IMR-90 (cell line): ENCODE results near the gene RASGRF2. TPM values are rescaled to one million over a fixed set of nuclear protein-coding genes. Genes with fewer than 3 reads are reported as not detected.

Source experiments
- ATAC-seq: fragments of 200-7000 bp; cut with Tn5 transposase; 2 replicates; pipeline ENCODE4 v1.9.1; 2020; ENCODE audit warnings: low read depth, mild to moderate bottlenecking, moderate library complexity
- BruUV-seq: library from RNA; stranded (reverse); fragments of 400-500 nt; replicated peaks from 2 replicates; lab custom pipeline; 2021; lab: Mats Ljungman, UMichigan
- CTCF ChIA-PET: fragments of 300-600 bp; formaldehyde crosslinking; extraction: SDS; loops from one replicate; lab custom pipeline; 2021; ENCODE audit warnings: antibody characterized with exemption; lab: Yijun Ruan, JAX
- POLR2A ChIA-PET: fragments of 300-600 bp; sonication (Branson Sonifier 250); formaldehyde crosslinking; loops from one replicate; lab custom pipeline; 2022; ENCODE audit warnings: antibody characterized with exemption; ENCODE audit not compliant: unreplicated experiment; lab: Charles Lee
- DNase-seq: peaks from one replicate; pipeline ENCODE4 v3.0.0; 2013
- H2AFZ ChIP-seq: replicated peaks from 2 replicates; pipeline ENCODE3; 2013; ENCODE audit warnings: low read length, mild to moderate bottlenecking; ENCODE audit not compliant: poor library complexity
- H2AK5ac ChIP-seq: 2 replicates; pipeline ENCODE4 v1.6.1; 2013; ENCODE audit warnings: low read depth, low read length, inconsistent platforms
- H2AK9ac ChIP-seq: replicated peaks from 2 replicates; pipeline ENCODE3; 2013; ENCODE audit warnings: mild to moderate bottlenecking, low read depth, low read length, moderate library complexity; ENCODE audit not compliant: poor library complexity
- H2BK120ac ChIP-seq: 2 replicates; pipeline ENCODE4 v1.6.1; 2013; ENCODE audit warnings: low read depth, low read length, inconsistent platforms
- H2BK15ac ChIP-seq: 3 replicates; pipeline ENCODE4 v1.6.1; 2013; ENCODE audit warnings: low read depth, low read length, inconsistent platforms
- H2BK20ac ChIP-seq: 2 replicates; pipeline ENCODE4 v1.6.1; 2013; ENCODE audit warnings: low read depth, mild to moderate bottlenecking, inconsistent platforms, low read length, moderate library complexity
- H2BK5ac ChIP-seq: 2 replicates; pipeline ENCODE4 v1.6.1; 2013; ENCODE audit warnings: mild to moderate bottlenecking, low read depth, low read length, inconsistent platforms; ENCODE audit not compliant: poor library complexity, severe bottlenecking
- H3K14ac ChIP-seq: replicated peaks from 2 replicates; pipeline ENCODE4 v1.6.1; 2013; ENCODE audit warnings: low read depth, low read length, inconsistent platforms
- H3K18ac ChIP-seq: 2 replicates; pipeline ENCODE4 v1.6.1; 2013; ENCODE audit warnings: low read depth, low read length, control low read depth
- H3K23ac ChIP-seq: 2 replicates; pipeline ENCODE4 v1.6.1; 2013; ENCODE audit warnings: low read depth, low read length, inconsistent platforms
- H3K27ac ChIP-seq: 2 replicates; pipeline ENCODE4 v1.5.1; 2013; ENCODE audit warnings: mild to moderate bottlenecking, control low read depth, low read length; ENCODE audit not compliant: insufficient read depth
- H3K27me3 ChIP-seq: 2 replicates; pipeline ENCODE4 v1.6.1; 2013; ENCODE audit warnings: low read length; ENCODE audit not compliant: control insufficient read depth, insufficient read depth
- H3K36me3 ChIP-seq: 2 replicates; pipeline ENCODE4 v1.6.1; 2013; ENCODE audit warnings: low read length, mixed read lengths; ENCODE audit not compliant: control insufficient read depth, insufficient read depth
- H3K4ac ChIP-seq: 2 replicates; pipeline ENCODE4 v1.6.1; 2013; ENCODE audit warnings: low read depth, low read length, inconsistent platforms
- H3K4me1 ChIP-seq: 2 replicates; pipeline ENCODE4 v1.6.1; 2013; ENCODE audit warnings: low read length, mixed read lengths; ENCODE audit not compliant: control insufficient read depth, insufficient read depth
- H3K4me2 ChIP-seq: 2 replicates; pipeline ENCODE4 v1.6.1; 2013; ENCODE audit warnings: low read depth, mild to moderate bottlenecking, control low read depth, low read length, moderate library complexity
- H3K4me3 ChIP-seq: 2 replicates; pipeline ENCODE4 v1.5.1; 2013; ENCODE audit warnings: low read depth, mild to moderate bottlenecking, control low read depth, low read length, moderate library complexity; ENCODE audit not compliant: insufficient read depth
- H3K56ac ChIP-seq: 2 replicates; pipeline ENCODE4 v1.6.1; 2013; ENCODE audit warnings: low read length, inconsistent platforms; ENCODE audit not compliant: insufficient read depth; ENCODE audit errors: extremely low read depth
- H3K79me1 ChIP-seq, 2 experiments: 2 replicates each; pipeline ENCODE4 v1.6.1; 2013; ENCODE audit warnings: low read length in 2 of 2, inconsistent platforms in 1 of 2, low read depth in 1 of 2
- H3K9ac ChIP-seq: 2 replicates; pipeline ENCODE4 v1.6.1; 2013; ENCODE audit warnings: low read depth, low read length, control low read depth
- H3K9me1 ChIP-seq: 2 replicates; pipeline ENCODE4 v1.6.1; 2013; ENCODE audit warnings: low read length, inconsistent platforms; ENCODE audit not compliant: insufficient read depth
- H3K9me3 ChIP-seq: 2 replicates; pipeline ENCODE4 v1.6.1; 2013; ENCODE audit warnings: low read length; ENCODE audit not compliant: control insufficient read depth, insufficient read depth
- H4K20me1 ChIP-seq: 2 replicates; pipeline ENCODE4 v1.6.1; 2013; ENCODE audit warnings: low read length, inconsistent platforms; ENCODE audit not compliant: insufficient read depth
- H4K5ac ChIP-seq: 2 replicates; pipeline ENCODE4 v1.6.1; 2013; ENCODE audit warnings: mild to moderate bottlenecking, low read depth, low read length, control low read depth
- H4K8ac ChIP-seq, 2 experiments: 2 replicates each; pipeline ENCODE4 v1.6.1; 2013; ENCODE audit warnings: low read depth in 2 of 2, low read length in 2 of 2, control low read depth in 1 of 2, inconsistent platforms in 1 of 2
- H4K91ac ChIP-seq: 2 replicates; pipeline ENCODE4 v1.6.1; 2013; ENCODE audit warnings: low read depth, low read length, inconsistent platforms; ENCODE audit not compliant: insufficient read depth
- BHLHE40 ChIP-seq: fragments of 150-350 bp; IDR thresholded peaks from 2 replicates; pipeline ENCODE4 v1.6.1; 2016; ENCODE audit warnings: mild to moderate bottlenecking, low read depth, low read length
- FOS ChIP-seq: fragments of 150-350 bp; IDR thresholded peaks from 2 replicates; pipeline ENCODE4 v1.6.1; 2016; ENCODE audit warnings: low read depth, low read length
- MAFK ChIP-seq: IDR thresholded peaks from 2 replicates; pipeline ENCODE4 v1.6.1; 2012; ENCODE audit warnings: low read depth, low read length, improper control_type of control experiment
- MXI1 ChIP-seq: IDR thresholded peaks from 2 replicates; pipeline ENCODE4 v1.6.1; 2012; ENCODE audit warnings: low read depth, mild to moderate bottlenecking, low read length, moderate library complexity, borderline replicate concordance
- RAD21 ChIP-seq: IDR thresholded peaks from 2 replicates; pipeline ENCODE4 v1.6.1; 2012; ENCODE audit warnings: low read length, improper control_type of control experiment
- WGBS, 2 experiments: methylation state at CpG; one replicate each; pipeline versions ENCODE4 v1.1.5 to v1.1.7; 2013; ENCODE audit warnings: missing lambda C conversion rate in 2 of 2; ENCODE audit not compliant: insufficient read length in 1 of 2; ENCODE audit errors: extremely low coverage in 2 of 2; 5-methylcytosine and 5-hydroxymethylcytosine counted together
- dilution Hi-C: fragments of 300-500 bp; cut with HindIII; formaldehyde crosslinking; loops from one replicate; pipeline ENCODE4 v1.14.3; 2018; ENCODE audit warnings: low sequenced_read_pairs; ENCODE audit not compliant: unreplicated experiment
- in situ Hi-C: fragments of 300-500 bp; cut with MboI; formaldehyde crosslinking; loops from 3 replicates; pipeline ENCODE4 v1.14.3; 2019; ENCODE audit warnings: low sequenced_read_pairs, inconsistent platforms, mixed read lengths
- intact Hi-C: fragments of 100-400 bp; cut with micrococcal nuclease; formaldehyde crosslinking; loops from 2 replicates; pipeline ENCODE4 v1.10.0; 2022
- polyA plus RNA-seq, 3 experiments: library from polyadenylated mRNA; depleted of rRNA; stranded (reverse); fragments of >200 nt; gene quantifications; 2 replicates each; pipeline ENCODE4 v1.2.3, GENCODE V29; 2012; ENCODE audit warnings: low replicate concordance in 1 of 3
- total RNA-seq: library from RNA; depleted of rRNA; stranded (reverse); fragments of >200 nt; gene quantifications from 2 replicates; pipeline ENCODE4 v1.2.3, GENCODE V29; 2012

The RASGRF2 gene
- total and polyA plus RNA-seq, 2 of the 4 experiments (the other 2 are of a cell fraction): 2.9 to 5.0 TPM

DNA sequence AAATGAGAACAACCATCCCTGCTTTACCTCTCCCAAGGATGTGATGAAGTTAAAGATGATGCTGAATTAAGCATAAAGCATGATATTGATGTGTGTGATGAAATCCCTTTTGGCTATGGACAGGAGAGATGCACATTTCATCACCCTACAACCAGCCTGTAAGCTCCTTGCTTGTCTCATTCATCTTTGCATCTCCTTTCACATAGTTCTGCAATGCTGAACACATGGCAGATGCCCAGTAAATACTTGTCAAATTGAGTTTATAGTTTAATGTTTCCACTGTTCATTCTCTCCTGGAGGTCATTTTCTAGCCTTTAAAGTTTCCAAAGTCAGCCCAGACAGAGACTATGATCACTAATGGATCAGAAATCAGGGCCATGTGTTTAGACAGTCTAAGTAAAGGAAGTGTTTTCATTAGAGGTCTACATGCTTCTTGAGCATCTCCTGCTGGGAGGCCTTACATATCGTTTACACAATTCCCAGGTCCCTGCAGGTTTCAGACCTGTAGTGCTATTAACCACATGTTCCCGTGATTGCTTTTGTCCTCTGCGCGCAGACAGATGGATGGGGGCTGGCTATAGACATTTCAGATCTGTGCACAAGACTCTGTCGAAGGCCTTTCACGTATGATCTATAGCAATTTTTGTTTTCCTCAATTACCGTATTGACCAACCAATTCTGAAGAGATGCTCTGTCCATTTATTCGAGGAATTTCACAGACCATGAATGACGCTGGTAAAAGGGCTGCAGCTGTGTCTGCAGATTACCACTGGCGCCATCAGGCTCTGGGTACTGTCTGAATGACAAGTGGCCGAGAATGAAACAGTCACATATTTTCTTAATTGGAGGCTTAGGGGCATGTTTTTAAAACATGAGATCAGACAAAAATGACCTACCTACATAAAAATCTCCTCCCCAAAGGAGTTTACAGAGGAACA lies 223.9 kb downstream of the RASGRF2 start (continued):
- TF ChIP-seq BHLHE40 (no peak), FOS (no peak)

- Histone ChIP-seq H3K56ac (no peak overlapping the region), H2BK20ac (no peak overlapping the region), H2AK5ac (no peak overlapping the region), H2BK15ac (no peak overlapping the region), H2AK9ac (no peak overlapping the region), H4K5ac (no peak overlapping the region), H3K27ac (no peak overlapping the region), H3K14ac (no peak overlapping the region), H3K9me1 (peaks cover 5% of the 10 kb centered on the region; the same call in 1 of the 2 replicates), H4K91ac (no peak overlapping the region), H2AFZ (no peak overlapping the region), H3K4me3 (no peak overlapping the region), H3K36me3 (peaks cover 9% of the 10 kb centered on the region; the same call in 1 of the 2 replicates), H3K23ac (no peak overlapping the region), H3K4me2 (no peak overlapping the region), H3K18ac (no peak overlapping the region), H3K27me3 (no peaks in the 10 kb centered on the region), H3K79me1 (no peaks in the 10 kb centered on the region; a peak in 1 of 4 replicates), H2BK5ac (no peak overlapping the region), H4K20me1 (no peaks in the 10 kb centered on the region), H3K9me3 (no peaks in the 10 kb centered on the region), H2BK120ac (no peak overlapping the region), H3K9ac (no peak overlapping the region), H3K4me1 (no peaks in the 10 kb centered on the region), H3K4ac (no peak overlapping the region), H4K8ac (no peak overlapping the region)
- DNase-seq (no peak), ATAC-seq (no peak)
- WGBS, 2 experiments: 75% methylated on average over 4 of the region's 6 CpGs; no CpG with 5 or more reads in 1 of the 2 experiments
- dilution Hi-C loops (no loop called here), in situ Hi-C loops (no loop called here), intact Hi-C loops (no loop called here)
- BruUV-seq: no TSS peak
- ChIA-PET CTCF (interaction anchor here (0.6 kb wide), 1 partner anchor 249 kb away, joined by 4 read pairs; no protein-coding TSS in a partner anchor), POLR2A (no interaction called here)
- TF ChIP-seq MAFK: no peak
- TF ChIP-seq RAD21: no peak
- TF ChIP-seq MXI1: no peak
These were observed 224.6 kb downstream of the RASGRF2 start for GRCh38 chr5:81184749-81185110.
